ENCODE results near the gene PKD1L1.

DNA sequence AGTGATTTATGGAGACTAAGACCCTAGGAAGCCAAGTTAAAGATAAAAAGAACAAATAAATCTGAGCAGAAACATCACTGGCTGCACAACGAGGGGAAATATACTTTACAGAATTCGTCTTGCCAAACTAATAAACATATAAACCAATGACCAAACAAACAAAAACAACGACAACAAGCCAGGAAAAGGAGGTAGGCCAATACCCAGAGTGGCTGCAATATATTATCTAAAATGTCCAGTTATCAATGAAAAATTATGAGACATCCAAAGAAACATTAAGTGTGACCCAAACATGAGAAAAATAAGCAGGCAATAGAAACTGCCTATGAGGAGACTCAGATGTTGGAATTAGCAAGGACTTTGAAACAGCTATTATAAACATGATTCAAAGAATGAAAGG lies 81.0 kb downstream of the PKD1L1 start:
- TF ChIP-seq, protein P1, sequence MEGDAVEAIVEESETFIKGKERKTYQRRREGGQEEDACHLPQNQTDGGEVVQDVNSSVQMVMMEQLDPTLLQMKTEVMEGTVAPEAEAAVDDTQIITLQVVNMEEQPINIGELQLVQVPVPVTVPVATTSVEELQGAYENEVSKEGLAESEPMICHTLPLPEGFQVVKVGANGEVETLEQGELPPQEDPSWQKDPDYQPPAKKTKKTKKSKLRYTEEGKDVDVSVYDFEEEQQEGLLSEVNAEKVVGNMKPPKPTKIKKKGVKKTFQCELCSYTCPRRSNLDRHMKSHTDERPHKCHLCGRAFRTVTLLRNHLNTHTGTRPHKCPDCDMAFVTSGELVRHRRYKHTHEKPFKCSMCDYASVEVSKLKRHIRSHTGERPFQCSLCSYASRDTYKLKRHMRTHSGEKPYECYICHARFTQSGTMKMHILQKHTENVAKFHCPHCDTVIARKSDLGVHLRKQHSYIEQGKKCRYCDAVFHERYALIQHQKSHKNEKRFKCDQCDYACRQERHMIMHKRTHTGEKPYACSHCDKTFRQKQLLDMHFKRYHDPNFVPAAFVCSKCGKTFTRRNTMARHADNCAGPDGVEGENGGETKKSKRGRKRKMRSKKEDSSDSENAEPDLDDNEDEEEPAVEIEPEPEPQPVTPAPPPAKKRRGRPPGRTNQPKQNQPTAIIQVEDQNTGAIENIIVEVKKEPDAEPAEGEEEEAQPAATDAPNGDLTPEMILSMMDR (IDR thresholded peaks at IDR 0.05; ENCODE audit: low read depth, low read length): no peak
- TF ChIP-seq POLR2A (IDR thresholded peaks at IDR 0.05; ENCODE audit: extremely low read depth, insufficient read length): no peak
- TF ChIP-seq, protein P2, sequence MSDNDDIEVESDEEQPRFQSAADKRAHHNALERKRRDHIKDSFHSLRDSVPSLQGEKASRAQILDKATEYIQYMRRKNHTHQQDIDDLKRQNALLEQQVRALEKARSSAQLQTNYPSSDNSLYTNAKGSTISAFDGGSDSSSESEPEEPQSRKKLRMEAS (IDR thresholded peaks at IDR 0.05; ENCODE audit: low read depth, low read length): no peak

Measured in NB4 (cell line).